Measurements from ENCODE around the gene PDE11A. TPM values are rescaled to one million over a fixed set of nuclear protein-coding genes. Genes with fewer than 3 reads are reported as not detected.

The PDE11A gene
- total RNA-seq, 4 donors from 2014 or later: 0.37 to 1.2 (median 1.1) TPM; not detected in 1

DNA sequence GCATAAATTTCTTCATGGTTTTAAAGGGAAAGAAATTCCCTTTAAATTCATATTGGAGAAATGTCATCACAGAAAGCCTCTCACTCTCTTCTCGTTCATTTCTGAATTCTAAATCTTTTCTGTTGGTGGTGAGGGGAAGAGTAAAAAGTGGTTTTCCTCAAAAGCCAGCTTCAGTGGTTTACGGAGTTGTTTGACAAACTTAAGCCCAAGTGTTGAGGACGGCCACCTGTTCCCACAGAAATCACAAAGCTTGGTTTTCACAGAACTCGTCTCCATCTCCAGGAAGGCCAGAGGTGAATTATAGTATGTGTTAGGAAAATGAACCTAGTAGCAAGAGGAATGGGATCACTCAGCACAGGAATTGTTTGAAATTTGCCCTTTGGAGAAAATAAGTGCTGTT, 316.2 kb downstream of the PDE11A start:
- WGBS, 2 donors (ENCODE audit: low coverage in 1 of 2): 60 to 79% methylated on average over 1 to 4 of the region's 4 CpGs
- Histone ChIP-seq H3K36me3 (no peaks in the 10 kb centered on the region), H3K9me3 (no peaks in the 10 kb centered on the region), H3K4me1 (peaks cover 0 to 18% (median 1%) of the 10 kb centered on the region in 4 donors), H3K27me3 (no peaks in the 10 kb centered on the region), H3K4me3 (no peak overlapping the region), H3K27ac (peak overlapping the region in 2 of 4 donors; percentile 26 to 37)
- intact Hi-C loops (cut with DNase I; ENCODE audit: low total_unique reads) (no loop called here), in situ Hi-C loops (cut with MboI; ENCODE audit: low pct_ligation_motif_present in 1 of 4, low pct_unique_long_range_greater_than_20kb in 1 of 4, low sequenced_read_pairs in 3 of 4) (loop anchor here in 2 of 4 donors (10.0 to 25.0 kb wide), 2 partner anchors 422 to 594 kb away; no protein-coding TSS in a partner anchor)
- no peak for TF ChIP-seq EP300 (IDR thresholded peaks at IDR 0.05; ENCODE audit: low read depth)
- no peak for TF ChIP-seq POLR2AphosphoS5 (IDR thresholded peaks at IDR 0.05)
- no peak for TF ChIP-seq POLR2A (IDR thresholded peaks at IDR 0.05)
- TF ChIP-seq, protein P1, sequence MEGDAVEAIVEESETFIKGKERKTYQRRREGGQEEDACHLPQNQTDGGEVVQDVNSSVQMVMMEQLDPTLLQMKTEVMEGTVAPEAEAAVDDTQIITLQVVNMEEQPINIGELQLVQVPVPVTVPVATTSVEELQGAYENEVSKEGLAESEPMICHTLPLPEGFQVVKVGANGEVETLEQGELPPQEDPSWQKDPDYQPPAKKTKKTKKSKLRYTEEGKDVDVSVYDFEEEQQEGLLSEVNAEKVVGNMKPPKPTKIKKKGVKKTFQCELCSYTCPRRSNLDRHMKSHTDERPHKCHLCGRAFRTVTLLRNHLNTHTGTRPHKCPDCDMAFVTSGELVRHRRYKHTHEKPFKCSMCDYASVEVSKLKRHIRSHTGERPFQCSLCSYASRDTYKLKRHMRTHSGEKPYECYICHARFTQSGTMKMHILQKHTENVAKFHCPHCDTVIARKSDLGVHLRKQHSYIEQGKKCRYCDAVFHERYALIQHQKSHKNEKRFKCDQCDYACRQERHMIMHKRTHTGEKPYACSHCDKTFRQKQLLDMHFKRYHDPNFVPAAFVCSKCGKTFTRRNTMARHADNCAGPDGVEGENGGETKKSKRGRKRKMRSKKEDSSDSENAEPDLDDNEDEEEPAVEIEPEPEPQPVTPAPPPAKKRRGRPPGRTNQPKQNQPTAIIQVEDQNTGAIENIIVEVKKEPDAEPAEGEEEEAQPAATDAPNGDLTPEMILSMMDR (IDR thresholded peaks at IDR 0.05): no peak
- DNase-seq: no peak

DNA sequence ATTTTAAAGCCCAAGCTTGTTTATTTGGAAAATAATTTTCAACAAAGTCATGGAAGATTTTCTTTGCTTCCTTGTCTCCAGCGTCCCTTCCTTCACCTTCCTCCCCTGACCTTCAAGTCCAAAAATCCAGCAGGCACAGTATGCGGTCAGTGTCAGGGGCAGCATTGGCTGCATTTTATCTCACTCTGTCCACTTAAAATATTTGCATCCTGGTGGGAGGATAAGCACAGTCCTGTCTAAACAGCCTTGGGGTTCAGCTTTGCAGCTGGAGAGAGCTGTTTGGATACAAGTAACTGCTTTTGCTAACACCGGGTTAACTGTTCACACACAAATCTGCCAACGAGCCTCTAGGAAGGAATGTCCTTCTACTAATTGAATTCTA, 318.1 kb downstream of the PDE11A start:
- H3K4me1 ChIP-seq: peaks cover 0 to 18% (median 1%) of the 10 kb centered on the region in 4 donors
- intact Hi-C loops (cut with DNase I; ENCODE audit: low total_unique reads) (no loop called here), in situ Hi-C loops (cut with MboI; ENCODE audit: low pct_ligation_motif_present in 1 of 4, low pct_unique_long_range_greater_than_20kb in 1 of 4, low sequenced_read_pairs in 3 of 4) (loop anchor here in 2 of 4 donors (10.0 to 25.0 kb wide), 2 partner anchors 420 to 592 kb away; no protein-coding TSS in a partner anchor)
- H3K4me3 ChIP-seq: no peak overlapping the region
- H3K9me3 ChIP-seq: no peaks in the 10 kb centered on the region
- no peak for DNase-seq
- H3K27me3 ChIP-seq: no peaks in the 10 kb centered on the region
- WGBS, 2 donors (ENCODE audit: low coverage in 1 of 2): 60 to 66% methylated on average over 1 to 4 of the region's 4 CpGs
- H3K36me3 ChIP-seq: no peaks in the 10 kb centered on the region
- TF ChIP-seq EP300 (IDR thresholded peaks at IDR 0.05; ENCODE audit: low read depth): no peak
- no peak for TF ChIP-seq POLR2A (IDR thresholded peaks at IDR 0.05)
- TF ChIP-seq, protein P1 (IDR thresholded peaks at IDR 0.05): no peak
- no peak for TF ChIP-seq POLR2AphosphoS5 (IDR thresholded peaks at IDR 0.05)
- H3K27ac ChIP-seq: peak overlapping the region; percentile 44 to 57 (median 51)

DNA sequence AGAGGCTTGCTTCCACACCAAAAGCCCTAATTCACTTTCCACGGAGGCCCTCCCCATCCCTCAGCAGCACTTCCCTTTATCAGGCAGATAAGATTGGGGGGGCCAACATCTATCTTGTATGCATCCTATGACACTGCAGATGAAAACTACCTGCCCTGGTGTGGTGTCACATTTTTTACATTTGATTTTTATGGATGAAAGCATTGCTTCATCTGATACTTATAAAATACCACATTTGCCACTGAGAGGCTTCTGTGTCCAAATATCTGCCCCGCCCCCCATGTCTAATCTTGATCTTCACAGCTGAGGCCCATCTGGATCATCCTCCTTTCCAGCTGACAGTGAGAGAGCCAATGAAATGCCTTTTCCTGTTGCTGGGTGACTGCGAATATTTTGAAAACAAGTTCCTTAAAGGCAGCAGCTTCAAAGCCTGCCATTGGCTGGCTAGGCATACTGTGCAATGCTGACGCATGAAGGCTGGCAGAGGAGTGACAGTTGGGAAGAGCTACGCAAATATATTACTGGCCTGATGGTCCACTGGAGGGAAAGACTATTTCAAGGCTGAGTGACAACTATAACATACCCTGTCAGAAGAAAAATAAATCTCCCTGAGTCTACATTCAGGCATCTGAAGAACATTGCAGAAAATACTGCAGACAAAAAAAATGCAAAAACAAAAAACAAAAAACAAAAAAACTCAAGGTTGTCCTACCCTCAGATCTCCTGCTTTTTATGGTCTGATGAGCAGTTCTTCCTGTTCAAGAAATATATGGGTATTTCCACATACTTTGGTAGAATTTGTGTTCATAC, 318.7 kb downstream of the PDE11A start:
- Histone ChIP-seq H3K36me3 (no peaks in the 10 kb centered on the region), H3K4me1 (peaks cover 0 to 18% (median 1%) of the 10 kb centered on the region in 4 donors), H3K27me3 (no peaks in the 10 kb centered on the region), H3K9me3 (no peaks in the 10 kb centered on the region), H3K4me3 (no peak overlapping the region), H3K27ac (peak overlapping the region; percentile 44 to 57 (median 51))
- TF ChIP-seq EP300 (IDR thresholded peaks at IDR 0.05; ENCODE audit: low read depth) (peak; percentile 50), POLR2AphosphoS5 (IDR thresholded peaks at IDR 0.05) (peak; percentile 44 to 67 (median 49)), POLR2A (IDR thresholded peaks at IDR 0.05) (no peak)
- TF ChIP-seq, protein P1 (IDR thresholded peaks at IDR 0.05): no peak
- in situ Hi-C loops (cut with MboI; ENCODE audit: low pct_ligation_motif_present in 1 of 4, low pct_unique_long_range_greater_than_20kb in 1 of 4, low sequenced_read_pairs in 3 of 4) (loop anchor here in 2 of 4 donors (10.0 to 25.0 kb wide), 2 partner anchors 419 to 592 kb away; no protein-coding TSS in a partner anchor), intact Hi-C loops (cut with DNase I; ENCODE audit: low total_unique reads) (no loop called here)
- 49 to 56% methylated on average over 2 to 5 of the region's 5 CpGs for WGBS, 2 donors (ENCODE audit: low coverage in 1 of 2)
- DNase-seq: peak; percentile 43

DNA sequence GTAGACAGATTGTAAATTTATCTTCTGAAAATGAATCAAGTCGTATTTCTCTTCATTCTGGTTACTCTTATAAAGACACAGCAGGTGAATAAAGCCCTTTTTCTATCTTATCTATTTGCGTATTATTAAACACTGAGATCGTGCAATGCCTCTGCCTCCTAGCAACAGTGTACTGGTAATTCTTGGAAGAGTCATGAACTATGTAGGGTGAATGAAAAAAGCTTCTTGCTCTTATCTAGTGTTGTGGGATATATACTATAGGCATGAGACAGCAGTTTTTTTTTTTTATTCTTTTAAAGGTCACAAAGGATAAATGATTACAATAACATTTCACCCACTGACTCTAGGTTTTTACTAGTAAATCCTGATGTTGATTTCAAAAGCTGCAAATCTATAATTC, 324.2 kb downstream of the PDE11A start:
- intact Hi-C loops (cut with DNase I; ENCODE audit: low total_unique reads) (no loop called here), in situ Hi-C loops (cut with MboI; ENCODE audit: low pct_ligation_motif_present in 1 of 4, low pct_unique_long_range_greater_than_20kb in 1 of 4, low sequenced_read_pairs in 3 of 4) (loop anchor here in 3 of 4 donors (25.0 kb wide), 2 partner anchors 411 to 586 kb away; no protein-coding TSS in a partner anchor)
- Histone ChIP-seq H3K4me1 (peaks cover 0 to 2% (median 0%) of the 10 kb centered on the region in 4 donors), H3K27me3 (no peaks in the 10 kb centered on the region), H3K27ac (no peak overlapping the region), H3K9me3 (no peaks in the 10 kb centered on the region), H3K36me3 (no peaks in the 10 kb centered on the region), H3K4me3 (no peak overlapping the region)
- 75 to 80% methylated on average over 3 of the region's 3 CpGs for WGBS, 2 donors (ENCODE audit: low coverage in 1 of 2)
- no peak for DNase-seq
- no peak for TF ChIP-seq EP300 (IDR thresholded peaks at IDR 0.05; ENCODE audit: low read depth)
- TF ChIP-seq POLR2A (IDR thresholded peaks at IDR 0.05): no peak
- no peak for TF ChIP-seq POLR2AphosphoS5 (IDR thresholded peaks at IDR 0.05)
- TF ChIP-seq, protein P1 (IDR thresholded peaks at IDR 0.05): no peak

Data from transverse colon (tissue), 4 donors.